Endothelial cell (in vitro differentiated cells): ENCODE data around the gene TAS2R41. TPM values are rescaled to one million over a fixed set of nuclear protein-coding genes. Genes with fewer than 3 reads are reported as not detected.

Source experiments
- DNase-seq: peaks from one replicate; pipeline ENCODE4 v3.0.0; 2021; ENCODE audit warnings: low spot score
- H3K27ac Mint-ChIP-seq: one replicate; pipeline ENCODE4 v1.8.0; 2021; ENCODE audit warnings: mixed read lengths, inconsistent platforms; ENCODE audit not compliant: unreplicated experiment
- H3K27me3 Mint-ChIP-seq: one replicate; pipeline ENCODE4 v1.8.0; 2021; ENCODE audit warnings: mild to moderate bottlenecking, moderate library complexity, mixed read lengths, inconsistent platforms; ENCODE audit not compliant: unreplicated experiment
- H3K36me3 Mint-ChIP-seq: one replicate; pipeline ENCODE4 v1.8.0; 2021; ENCODE audit warnings: mild to moderate bottlenecking, low read depth, mixed read lengths, inconsistent platforms; ENCODE audit not compliant: unreplicated experiment
- H3K4me1 Mint-ChIP-seq: one replicate; pipeline ENCODE4 v1.8.0; 2021; ENCODE audit warnings: mild to moderate bottlenecking, mixed read lengths, inconsistent platforms; ENCODE audit not compliant: unreplicated experiment
- H3K4me3 Mint-ChIP-seq: one replicate; pipeline ENCODE4 v1.8.0; 2021; ENCODE audit warnings: mild to moderate bottlenecking, mixed read lengths, inconsistent platforms; ENCODE audit not compliant: unreplicated experiment
- H3K9me3 Mint-ChIP-seq: one replicate; pipeline ENCODE4 v1.8.0; 2021; ENCODE audit warnings: mixed read lengths, inconsistent platforms; ENCODE audit not compliant: unreplicated experiment
- CTCF ChIP-seq: fragments of 200-600 bp; sonication (generic); IDR thresholded peaks from one replicate; pipeline ENCODE4 v1.5.0; 2021; ENCODE audit warnings: antibody characterized with exemption; ENCODE audit not compliant: unreplicated experiment
- total RNA-seq: library from RNA; stranded (reverse); fragmentation: NEBNext Ultra II Directional; extraction: Animal tissue kit (Norgen Biotek cat#: 25700); gene quantifications from one replicate; pipeline ENCODE4 v1.2.1, GENCODE V29; 2021; ENCODE audit not compliant: unreplicated experiment

TAS2R41 gene
- total RNA-seq, 1 donor from 2014 or later, result not detected

- peaks cover 3% of the 10 kb centered on the region for H3K27me3 Mint-ChIP-seq
- H3K9me3 Mint-ChIP-seq, result no peaks in the 10 kb centered on the region
- H3K4me3 Mint-ChIP-seq, result no peak overlapping the region
- H3K27ac Mint-ChIP-seq, result no peak overlapping the region
- no peaks in the 10 kb centered on the region for H3K4me1 Mint-ChIP-seq
- no peak for DNase-seq
- no peak for TF ChIP-seq CTCF
- no peaks in the 10 kb centered on the region for H3K36me3 Mint-ChIP-seq
These were observed 43.0 kb upstream of the TAS2R41 start for GRCh38 chr7:143434660-143435059.

- no peak for DNase-seq
- no peak for TF ChIP-seq CTCF
- H3K36me3 Mint-ChIP-seq, result no peaks in the 10 kb centered on the region
- H3K27ac Mint-ChIP-seq, result no peak overlapping the region
- H3K4me1 Mint-ChIP-seq, result no peaks in the 10 kb centered on the region
- no peak overlapping the region for H3K4me3 Mint-ChIP-seq
- H3K27me3 Mint-ChIP-seq, result peaks cover 3% of the 10 kb centered on the region
- no peaks in the 10 kb centered on the region for H3K9me3 Mint-ChIP-seq
These were observed 42.4 kb upstream of the TAS2R41 start for GRCh38 chr7:143435266-143435665.

- TF ChIP-seq CTCF, result no peak
- Mint-ChIP-seq H3K36me3 (no peaks in the 10 kb centered on the region), H3K4me3 (no peak overlapping the region), H3K4me1 (no peaks in the 10 kb centered on the region), H3K9me3 (no peaks in the 10 kb centered on the region), H3K27me3 (peaks cover 3% of the 10 kb centered on the region), H3K27ac (no peak overlapping the region)
- DNase-seq, result no peak
These were observed 41.2 kb upstream of the TAS2R41 start for GRCh38 chr7:143436325-143436946.

- H3K4me3 Mint-ChIP-seq, result no peak overlapping the region
- no peaks in the 10 kb centered on the region for H3K9me3 Mint-ChIP-seq
- H3K36me3 Mint-ChIP-seq, result no peaks in the 10 kb centered on the region
- H3K27ac Mint-ChIP-seq, result no peak overlapping the region
- no peaks in the 10 kb centered on the region for H3K4me1 Mint-ChIP-seq
- peaks cover 3% of the 10 kb centered on the region for H3K27me3 Mint-ChIP-seq
- no peak for TF ChIP-seq CTCF
- DNase-seq, result no peak
These were observed 40.1 kb upstream of the TAS2R41 start for GRCh38 chr7:143437578-143437977.

- H3K36me3 Mint-ChIP-seq, result no peaks in the 10 kb centered on the region
- no peak overlapping the region for H3K4me3 Mint-ChIP-seq
- no peak for DNase-seq
- H3K9me3 Mint-ChIP-seq, result no peaks in the 10 kb centered on the region
- H3K27ac Mint-ChIP-seq, result no peak overlapping the region
- H3K27me3 Mint-ChIP-seq, result peaks cover 3% of the 10 kb centered on the region
- H3K4me1 Mint-ChIP-seq, result no peaks in the 10 kb centered on the region
- TF ChIP-seq CTCF, result no peak
These were observed 37.8 kb upstream of the TAS2R41 start for GRCh38 chr7:143439866-143440265.
